ENCODE measurements around the gene OR10P1. TPM values are rescaled to one million over a fixed set of nuclear protein-coding genes. Genes with fewer than 3 reads are reported as not detected.
"Not testable (repeated sequence)": the region's sequence is repeated elsewhere in the genome, so short reads cannot be mapped to it uniquely, and the experiment has no call there.

Gene OR10P1
- total and polyA plus RNA-seq, 9 donors: not detected

DNA sequence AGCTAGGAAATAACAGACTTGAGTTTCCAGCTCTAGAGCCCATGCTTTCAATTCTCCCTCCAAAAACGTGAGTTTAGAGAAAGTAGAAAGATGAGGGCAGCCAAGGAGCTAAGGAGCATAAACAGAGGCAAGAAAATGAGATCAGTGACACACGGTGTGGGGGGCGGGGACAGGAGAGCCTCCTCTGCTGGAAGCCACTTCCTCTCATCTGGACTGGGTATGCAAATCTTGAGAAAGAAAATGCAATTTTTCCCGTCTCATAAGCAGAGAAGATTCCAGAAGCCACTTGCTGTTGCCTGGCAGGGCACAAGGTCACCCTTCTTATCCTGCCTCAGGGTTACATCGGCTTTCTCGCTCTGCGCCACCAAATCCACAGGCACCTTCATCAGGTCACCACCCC, 6.0 kb downstream of the OR10P1 start:
- H3K4me1 ChIP-seq (ENCODE audit: insufficient read depth): peaks cover 3% of the 10 kb centered on the region
- H3K27ac ChIP-seq: no peak overlapping the region
- peaks cover 0 to 4% of the 10 kb centered on the region in 2 donors for H3K9me3 ChIP-seq
- DNase-seq: no peak
- 68 to 77% (median 70%) methylated on average over 7 of the region's 7 CpGs for WGBS, 3 donors
- TF ChIP-seq CTCF (IDR thresholded peaks at IDR 0.05) (no peak), POLR2A (IDR thresholded peaks at IDR 0.05) (no peak), EP300 (IDR thresholded peaks at IDR 0.05) (no peak)
- H3K27me3 ChIP-seq: no peaks in the 10 kb centered on the region
- no peak overlapping the region for H3K4me3 ChIP-seq
- no peaks in the 10 kb centered on the region for H3K36me3 ChIP-seq
- intact Hi-C loops (cut with DNase I): no loop called here

- Histone ChIP-seq H3K27me3 (no peaks in the 10 kb centered on the region), H3K4me3 (no peak overlapping the region), H3K36me3 (no peaks in the 10 kb centered on the region), H3K4me1 (ENCODE audit: insufficient read depth) (peaks cover 3% of the 10 kb centered on the region), H3K9me3 (peaks cover 0 to 4% of the 10 kb centered on the region in 2 donors), H3K27ac (no peak overlapping the region)
- TF ChIP-seq CTCF (IDR thresholded peaks at IDR 0.05) (no peak), POLR2A (IDR thresholded peaks at IDR 0.05) (no peak), EP300 (IDR thresholded peaks at IDR 0.05) (no peak)
- DNase-seq: no peak
- intact Hi-C loops (cut with DNase I): no loop called here
- WGBS, 3 donors: 87 to 98% (median 91%) methylated on average over 1 of the region's 1 CpG
Observed at GRCh38 chr12:55644591-55644990, 7.9 kb downstream of the OR10P1 start.

DNA sequence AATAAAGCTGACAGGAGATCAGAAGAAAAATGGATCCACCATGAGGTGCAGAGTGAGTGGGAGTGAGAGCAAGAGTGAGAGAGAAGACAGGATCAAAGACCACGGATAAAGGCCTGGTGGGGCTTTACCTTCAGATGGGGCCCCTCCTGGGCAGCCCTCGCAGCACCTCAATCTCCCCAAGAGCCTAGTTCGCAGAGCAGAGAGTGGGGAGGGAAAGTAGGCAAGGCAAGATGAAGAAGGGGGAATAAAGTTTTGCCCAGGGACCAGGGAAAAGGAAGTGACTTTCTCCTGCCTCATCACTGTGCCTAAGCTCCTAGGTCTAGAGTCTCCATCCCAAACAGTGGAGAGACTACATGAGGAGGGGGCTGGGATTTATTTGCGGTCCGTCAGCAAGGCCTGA, 10.3 kb downstream of the OR10P1 start:
- no peak overlapping the region for H3K4me3 ChIP-seq
- TF ChIP-seq CTCF (IDR thresholded peaks at IDR 0.05) (no peak), POLR2A (IDR thresholded peaks at IDR 0.05) (no peak), EP300 (IDR thresholded peaks at IDR 0.05) (no peak)
- H3K36me3 ChIP-seq: no peaks in the 10 kb centered on the region
- no peaks in the 10 kb centered on the region for H3K27me3 ChIP-seq
- no peak overlapping the region for H3K27ac ChIP-seq
- WGBS, 3 donors: 90 to 94% (median 92%) methylated on average over 5 of the region's 5 CpGs
- peaks cover 3% of the 10 kb centered on the region for H3K4me1 ChIP-seq (ENCODE audit: insufficient read depth)
- H3K9me3 ChIP-seq: peaks cover 0 to 4% of the 10 kb centered on the region in 2 donors
- intact Hi-C loops (cut with DNase I): no loop called here
- DNase-seq: no peak

GRCh38 chr12:55650620-55651298, 14.1 kb downstream of the OR10P1 start:
- H3K27ac ChIP-seq; H3K4me1 ChIP-seq (ENCODE audit: insufficient read depth); H3K27me3 ChIP-seq; H3K9me3 ChIP-seq; intact Hi-C loops (cut with DNase I); H3K4me3 ChIP-seq; H3K36me3 ChIP-seq; DNase-seq: not testable (repeated sequence)
- WGBS, 3 donors: 57 to 60% (median 58%) methylated on average over 4 of the region's 4 CpGs

DNA sequence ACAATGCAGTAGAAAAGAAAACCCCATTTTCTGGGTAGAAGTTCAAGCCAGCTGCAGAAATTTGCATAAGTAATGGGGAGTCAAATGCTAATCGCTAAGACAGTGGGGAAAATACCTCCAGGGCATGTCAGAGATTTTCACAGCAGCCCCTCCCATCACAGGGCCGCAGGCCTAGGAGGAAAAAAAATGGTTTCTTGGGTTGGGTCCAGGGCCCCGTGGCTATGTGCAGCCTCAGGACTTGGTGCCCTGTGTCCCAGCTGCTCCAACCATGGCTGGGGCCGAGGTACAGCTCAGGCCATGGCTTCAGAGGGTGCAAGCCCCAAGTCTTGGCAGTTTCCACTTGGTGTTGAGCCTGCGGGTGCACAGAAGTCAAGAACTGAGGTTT, 14.6 kb downstream of the OR10P1 start:
- no peak overlapping the region for H3K27ac ChIP-seq
- WGBS, 3 donors: 73 to 78% (median 74%) methylated on average over 5 of the region's 5 CpGs
- TF ChIP-seq EP300 (IDR thresholded peaks at IDR 0.05) (no peak), POLR2A (IDR thresholded peaks at IDR 0.05) (no peak), CTCF (IDR thresholded peaks at IDR 0.05) (no peak)
- H3K27me3 ChIP-seq: no peaks in the 10 kb centered on the region
- no peaks in the 10 kb centered on the region for H3K36me3 ChIP-seq
- DNase-seq: no peak
- no peak overlapping the region for H3K4me3 ChIP-seq
- H3K9me3 ChIP-seq: peaks cover 0 to 3% of the 10 kb centered on the region in 2 donors
- intact Hi-C loops (cut with DNase I): no loop called here
- H3K4me1 ChIP-seq (ENCODE audit: insufficient read depth): peaks cover under 1% of the 10 kb centered on the region

Data from ovary (tissue), 9 donors.